Heart left ventricle (tissue), 13 donors: Measurements from ENCODE around the gene PTPRO.

ENCODE experiments used
- POLR2A ChIP-seq, 2 donors: fragments of 450-650 bp; IDR thresholded peaks; one replicate each; pipeline ENCODE4 v1.6.1; 2017; ENCODE audit warnings: antibody characterized with exemption in 2 of 2, mild to moderate bottlenecking in 2 of 2, moderate library complexity in 2 of 2
- TF ChIP-seq, protein P1 (sequence below), 12 donors: fragments of 200-600 bp; sonication (generic) in 4 of 12; IDR thresholded peaks; one replicate each; pipeline versions ENCODE4 v1.5.0 to v1.8.0; 2018 to 2022; ENCODE audit warnings: antibody characterized with exemption in 12 of 12, mild to moderate bottlenecking in 5 of 12
- donor health status: ischemic (EF 13 %, LVEDD 7.1; RV severe dilation, severe dysfunction).
- donor health status: DM: no; HTN: yes; CAD: no.
- donor health status: DM: no; HTN: no; CAD: no.
- donor health status: ischemic (EF 25% LVEDD 6.9; RV normal size, moderate dysfunction).
- donor health status: ischemic (EF 25% LVEDD 5.7; RV mildly dilated, moderate dysfunction).
- donor health status: ischemic (EF 35%, LVEDD 5.7; RV mildly dilated, moderate dysfunction).
- donor health status: nonischemic (EF 11% LVEDD 7.7; RV severe dilation, severe dysfunction).
- donor health status: DM: yes; HTN: yes; CAD: no.
- donor health status: PGD.
- donor health status: ischemic (EF 29% LVEDD 5.4; RV normal size, mild dysfunction).
- donor health status: nonischemic (EF 23%, LVEDD 6.1; RV moderate dilation, normal function).

DNA sequence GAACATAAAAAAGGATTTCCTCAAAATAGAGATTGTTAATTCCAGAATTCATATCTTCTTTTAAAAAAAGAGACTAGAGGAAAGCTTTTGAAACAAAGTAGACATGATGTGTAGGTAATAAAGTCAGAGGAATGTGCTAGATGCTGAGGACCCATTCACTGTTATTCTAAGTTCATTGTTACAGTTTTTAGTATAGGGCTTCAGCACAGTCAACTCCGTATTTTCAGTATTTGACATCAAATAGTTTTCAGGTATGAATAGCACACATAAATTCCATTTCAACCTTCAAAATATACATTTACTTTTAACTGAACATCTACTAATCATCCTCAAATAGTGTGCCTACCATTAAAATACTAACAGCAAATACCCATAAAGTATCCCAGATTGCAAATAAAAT is 239.1 kb downstream of the PTPRO start:
- TF ChIP-seq, protein P1, sequence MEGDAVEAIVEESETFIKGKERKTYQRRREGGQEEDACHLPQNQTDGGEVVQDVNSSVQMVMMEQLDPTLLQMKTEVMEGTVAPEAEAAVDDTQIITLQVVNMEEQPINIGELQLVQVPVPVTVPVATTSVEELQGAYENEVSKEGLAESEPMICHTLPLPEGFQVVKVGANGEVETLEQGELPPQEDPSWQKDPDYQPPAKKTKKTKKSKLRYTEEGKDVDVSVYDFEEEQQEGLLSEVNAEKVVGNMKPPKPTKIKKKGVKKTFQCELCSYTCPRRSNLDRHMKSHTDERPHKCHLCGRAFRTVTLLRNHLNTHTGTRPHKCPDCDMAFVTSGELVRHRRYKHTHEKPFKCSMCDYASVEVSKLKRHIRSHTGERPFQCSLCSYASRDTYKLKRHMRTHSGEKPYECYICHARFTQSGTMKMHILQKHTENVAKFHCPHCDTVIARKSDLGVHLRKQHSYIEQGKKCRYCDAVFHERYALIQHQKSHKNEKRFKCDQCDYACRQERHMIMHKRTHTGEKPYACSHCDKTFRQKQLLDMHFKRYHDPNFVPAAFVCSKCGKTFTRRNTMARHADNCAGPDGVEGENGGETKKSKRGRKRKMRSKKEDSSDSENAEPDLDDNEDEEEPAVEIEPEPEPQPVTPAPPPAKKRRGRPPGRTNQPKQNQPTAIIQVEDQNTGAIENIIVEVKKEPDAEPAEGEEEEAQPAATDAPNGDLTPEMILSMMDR (IDR thresholded peaks at IDR 0.05), result no peak
- TF ChIP-seq POLR2A (IDR thresholded peaks at IDR 0.05), result no peak
